NT2/D1 (cell line): ENCODE results near the gene MAML2.

Source experiments
- DNase-seq: peaks from one replicate; pipeline ENCODE4 v3.0.0-alpha.2; 2011; ENCODE audit warnings: low read depth, low spot score
- H3K27me3 ChIP-seq: 2 replicates; pipeline ENCODE4 v1.6.0; 2011; ENCODE audit warnings: mild to moderate bottlenecking; ENCODE audit not compliant: insufficient read length, insufficient read depth
- H3K36me3 ChIP-seq: 2 replicates; pipeline ENCODE4 v1.6.1; 2011; ENCODE audit warnings: mild to moderate bottlenecking, low read length, mixed read lengths; ENCODE audit not compliant: insufficient read depth, insufficient read length
- H3K4me1 ChIP-seq: 2 replicates; pipeline ENCODE4 v1.5.1; 2011; ENCODE audit not compliant: insufficient read depth, insufficient read length
- H3K4me3 ChIP-seq: 2 replicates; pipeline ENCODE4 v1.5.1; 2011; ENCODE audit warnings: low read depth; ENCODE audit not compliant: insufficient read length
- H3K9ac ChIP-seq: 2 replicates; pipeline ENCODE4 v1.6.0; 2011; ENCODE audit warnings: low read depth; ENCODE audit not compliant: insufficient read length
- H3K9me3 ChIP-seq: 2 replicates; pipeline ENCODE4 v1.5.1; 2011; ENCODE audit warnings: mild to moderate bottlenecking, low read length; ENCODE audit not compliant: insufficient read depth
- SUZ12 ChIP-seq: IDR thresholded peaks from 2 replicates; pipeline ENCODE4 v1.6.1; 2011; ENCODE audit not compliant: insufficient read length, insufficient read depth; ENCODE audit errors: extremely low read depth
- YY1 ChIP-seq: IDR thresholded peaks from 2 replicates; pipeline ENCODE4 v1.6.1; 2011; ENCODE audit not compliant: insufficient read length, insufficient read depth
- ZNF274 ChIP-seq: IDR thresholded peaks from 2 replicates; pipeline ENCODE4 v1.6.1; 2011; ENCODE audit warnings: mild to moderate bottlenecking, low read depth, low read length

The MAML2 gene

GRCh38 chr11:96204366-96204659 lies 138.7 kb downstream of the MAML2 start:
- H3K27me3 ChIP-seq, result no peaks in the 10 kb centered on the region
- no peak overlapping the region for H3K9ac ChIP-seq
- TF ChIP-seq SUZ12 (no peak), ZNF274 (no peak), YY1 (no peak)
- no peaks in the 10 kb centered on the region for H3K9me3 ChIP-seq
- H3K36me3 ChIP-seq, result no peaks in the 10 kb centered on the region
- no peak for DNase-seq
- no peak overlapping the region for H3K4me3 ChIP-seq
- no peaks in the 10 kb centered on the region for H3K4me1 ChIP-seq

DNA sequence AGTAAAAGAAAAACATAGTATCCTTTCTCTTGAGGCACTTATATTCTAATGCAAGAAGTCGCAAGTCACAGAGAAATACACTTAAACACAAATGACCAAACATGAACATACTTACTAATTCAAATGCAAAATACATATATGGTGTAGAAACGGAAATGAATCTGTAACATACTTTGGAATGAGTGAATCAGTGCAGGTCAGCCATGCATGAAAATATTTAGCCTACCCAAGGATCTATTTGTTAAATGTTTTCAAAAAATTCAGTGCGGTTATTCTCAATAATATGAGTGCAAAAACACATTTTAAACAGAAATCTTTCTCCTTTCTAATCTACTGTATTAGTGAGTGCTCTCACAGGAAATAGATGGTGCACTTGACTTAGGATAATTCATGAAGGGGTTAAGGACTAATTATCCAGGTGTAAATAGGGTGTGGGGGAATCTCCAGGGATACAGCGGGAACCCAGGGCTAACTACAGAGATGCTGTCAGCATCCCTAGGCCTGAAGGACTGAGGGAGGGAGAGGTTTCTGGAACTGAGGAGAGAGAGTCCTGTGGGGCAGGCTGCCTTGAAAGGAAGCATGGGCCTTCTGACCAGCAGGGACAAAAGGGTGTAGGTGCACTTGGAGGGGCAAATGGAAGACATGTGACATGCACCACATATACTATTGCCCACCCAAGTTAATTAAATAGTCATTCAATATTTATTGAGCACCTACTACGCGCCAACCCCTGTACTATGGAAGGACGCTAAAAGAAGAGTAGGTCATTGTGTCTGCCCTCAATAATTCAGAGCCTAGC lies 139.2 kb downstream of the MAML2 start:
- DNase-seq, result no peak
- no peaks in the 10 kb centered on the region for H3K36me3 ChIP-seq
- H3K27me3 ChIP-seq, result no peaks in the 10 kb centered on the region
- no peak overlapping the region for H3K9ac ChIP-seq
- TF ChIP-seq ZNF274 (no peak), SUZ12 (no peak), YY1 (no peak)
- no peak overlapping the region for H3K4me3 ChIP-seq
- no peaks in the 10 kb centered on the region for H3K9me3 ChIP-seq
- H3K4me1 ChIP-seq, result no peaks in the 10 kb centered on the region

DNA sequence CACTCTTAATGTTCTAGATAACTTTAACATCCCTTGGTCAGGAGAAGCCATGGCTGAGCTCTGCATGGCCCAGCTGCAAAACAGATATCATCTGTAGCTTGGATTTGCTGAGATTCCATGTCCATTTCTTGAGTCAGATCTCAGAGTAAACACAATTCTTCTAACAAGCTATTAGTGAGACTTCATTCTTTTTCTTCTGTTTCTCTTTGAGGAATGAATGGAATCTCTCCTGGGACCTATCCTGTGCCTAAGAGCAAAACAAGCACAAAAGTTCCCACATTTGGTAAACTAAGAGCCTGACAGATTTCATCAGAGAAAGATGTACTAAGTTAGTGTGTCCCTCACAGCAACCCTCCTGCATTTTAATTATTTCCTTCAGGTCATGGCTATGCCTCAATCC lies 142.8 kb downstream of the MAML2 start:
- H3K4me1 ChIP-seq, result no peaks in the 10 kb centered on the region
- no peak overlapping the region for H3K4me3 ChIP-seq
- H3K9ac ChIP-seq, result no peak overlapping the region
- H3K27me3 ChIP-seq, result no peaks in the 10 kb centered on the region
- H3K9me3 ChIP-seq, result no peaks in the 10 kb centered on the region
- no peak for DNase-seq
- H3K36me3 ChIP-seq, result no peaks in the 10 kb centered on the region
- TF ChIP-seq YY1 (no peak), ZNF274 (no peak), SUZ12 (no peak)

DNA sequence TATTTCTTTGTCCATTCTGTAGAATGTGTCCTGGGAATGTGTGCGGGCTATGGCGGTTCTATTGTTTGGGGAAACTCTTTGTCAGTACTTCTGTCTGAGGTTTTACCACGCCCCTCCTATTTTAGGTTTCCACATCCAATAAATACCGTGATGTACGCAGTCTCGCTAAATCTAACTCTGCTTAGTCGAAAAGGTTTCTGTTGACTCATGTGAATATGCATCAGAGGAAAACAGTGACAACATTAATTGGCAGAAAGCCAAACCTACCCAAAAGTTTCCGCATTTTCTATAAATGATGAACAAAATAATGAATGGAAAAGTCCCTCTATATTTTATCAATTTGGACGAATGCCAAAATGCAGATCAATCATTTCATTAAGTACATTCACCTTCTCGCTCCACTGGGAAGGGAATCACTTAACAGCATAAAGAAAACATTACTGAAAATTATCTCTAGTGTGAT lies 143.4 kb downstream of the MAML2 start:
- DNase-seq, result no peak

GRCh38 chr11:96197801-96198701 lies 144.9 kb downstream of the MAML2 start:
- H3K27me3 ChIP-seq, result no peaks in the 10 kb centered on the region
- no peak overlapping the region for H3K4me3 ChIP-seq
- no peaks in the 10 kb centered on the region for H3K4me1 ChIP-seq
- no peak for DNase-seq
- TF ChIP-seq ZNF274 (no peak), YY1 (no peak), SUZ12 (no peak)
- H3K9ac ChIP-seq, result no peak overlapping the region
- no peaks in the 10 kb centered on the region for H3K36me3 ChIP-seq
- H3K9me3 ChIP-seq, result no peaks in the 10 kb centered on the region

More for the DNA sequence above, 143.4 kb downstream of the MAML2 start:
- Histone ChIP-seq H3K9me3 (no peaks in the 10 kb centered on the region), H3K4me1 (no peaks in the 10 kb centered on the region), H3K4me3 (no peak overlapping the region), H3K9ac (no peak overlapping the region), H3K27me3 (no peaks in the 10 kb centered on the region), H3K36me3 (no peaks in the 10 kb centered on the region)
- TF ChIP-seq YY1 (no peak), ZNF274 (no peak), SUZ12 (no peak)

GRCh38 chr11:96197103-96197502 lies 145.9 kb downstream of the MAML2 start:
- Histone ChIP-seq H3K4me1 (no peaks in the 10 kb centered on the region), H3K36me3 (no peaks in the 10 kb centered on the region), H3K27me3 (no peaks in the 10 kb centered on the region), H3K9ac (no peak overlapping the region), H3K4me3 (no peak overlapping the region), H3K9me3 (no peaks in the 10 kb centered on the region; the same call in 1 of the 2 replicates)
- no peak for DNase-seq
- TF ChIP-seq SUZ12, result no peak
- TF ChIP-seq YY1, result no peak
- TF ChIP-seq ZNF274, result no peak

DNA sequence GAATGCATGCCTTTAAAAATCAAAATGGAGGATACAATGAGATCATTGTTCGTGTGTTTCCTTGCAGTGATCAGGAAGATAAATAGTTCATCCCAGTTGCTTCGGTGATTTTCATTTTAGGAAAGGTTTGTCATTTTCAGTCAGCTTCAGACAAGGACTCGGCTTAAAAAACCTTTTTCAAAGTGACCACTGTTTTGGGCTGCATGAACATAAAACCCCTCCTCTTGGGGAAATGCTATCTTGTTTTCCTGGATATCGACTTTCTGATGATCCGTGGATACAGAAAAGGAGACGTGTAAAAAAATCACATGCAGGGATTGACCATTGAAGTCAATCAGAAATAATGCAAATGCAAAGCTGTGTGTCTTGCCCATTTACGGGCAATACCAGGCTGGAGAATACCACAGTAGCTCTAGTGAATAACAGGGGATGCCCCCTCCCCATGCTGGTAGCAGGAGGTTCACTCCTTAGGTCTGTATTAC lies 146.8 kb downstream of the MAML2 start:
- H3K27me3 ChIP-seq, result no peaks in the 10 kb centered on the region
- H3K4me3 ChIP-seq, result no peak overlapping the region
- H3K36me3 ChIP-seq, result no peaks in the 10 kb centered on the region
- no peak for DNase-seq
- H3K9me3 ChIP-seq, result no peaks in the 10 kb centered on the region; the same call in 1 of the 2 replicates
- no peak for TF ChIP-seq YY1
- H3K4me1 ChIP-seq, result no peaks in the 10 kb centered on the region
- no peak overlapping the region for H3K9ac ChIP-seq
